ENCODE measurements around the gene COQ8A.
"Not testable (repeated sequence)": the region's sequence is repeated elsewhere in the genome, so short reads cannot be mapped to it uniquely, and the experiment has no call there.

Gene COQ8A

DNA sequence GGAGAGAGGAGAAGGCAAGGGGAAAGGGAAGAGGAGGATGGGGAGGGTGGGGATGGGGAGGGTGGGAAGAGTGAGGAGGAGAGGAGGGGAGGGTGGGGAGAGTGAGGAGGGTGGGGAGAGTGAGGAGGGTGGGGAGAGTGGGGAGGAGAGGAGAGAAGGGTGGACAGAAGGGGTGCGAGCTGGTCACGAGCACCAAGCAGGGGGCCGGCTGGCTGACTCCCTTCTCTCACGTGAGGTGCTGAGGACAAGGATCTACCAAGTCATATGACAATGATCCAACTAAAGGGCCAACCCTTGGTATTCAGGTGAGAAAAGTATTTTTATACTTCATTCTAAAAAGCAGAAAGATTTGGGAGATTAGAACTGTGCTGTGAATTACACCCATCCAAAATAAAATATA, 51.8 kb downstream of the COQ8A start:
- POLR2A ChIA-PET (ENCODE audit: low non-redundant PET) = interaction anchor here (0.6 kb wide), 1 partner anchor 350 kb away, joined by 5 read pairs; no protein-coding TSS in a partner anchor
- TF ChIP-seq, protein P1, sequence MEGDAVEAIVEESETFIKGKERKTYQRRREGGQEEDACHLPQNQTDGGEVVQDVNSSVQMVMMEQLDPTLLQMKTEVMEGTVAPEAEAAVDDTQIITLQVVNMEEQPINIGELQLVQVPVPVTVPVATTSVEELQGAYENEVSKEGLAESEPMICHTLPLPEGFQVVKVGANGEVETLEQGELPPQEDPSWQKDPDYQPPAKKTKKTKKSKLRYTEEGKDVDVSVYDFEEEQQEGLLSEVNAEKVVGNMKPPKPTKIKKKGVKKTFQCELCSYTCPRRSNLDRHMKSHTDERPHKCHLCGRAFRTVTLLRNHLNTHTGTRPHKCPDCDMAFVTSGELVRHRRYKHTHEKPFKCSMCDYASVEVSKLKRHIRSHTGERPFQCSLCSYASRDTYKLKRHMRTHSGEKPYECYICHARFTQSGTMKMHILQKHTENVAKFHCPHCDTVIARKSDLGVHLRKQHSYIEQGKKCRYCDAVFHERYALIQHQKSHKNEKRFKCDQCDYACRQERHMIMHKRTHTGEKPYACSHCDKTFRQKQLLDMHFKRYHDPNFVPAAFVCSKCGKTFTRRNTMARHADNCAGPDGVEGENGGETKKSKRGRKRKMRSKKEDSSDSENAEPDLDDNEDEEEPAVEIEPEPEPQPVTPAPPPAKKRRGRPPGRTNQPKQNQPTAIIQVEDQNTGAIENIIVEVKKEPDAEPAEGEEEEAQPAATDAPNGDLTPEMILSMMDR (conservative IDR thresholded peaks at IDR 0.05; ENCODE audit: low read depth) = no peak
- no peak for DNase-seq (ENCODE audit: low spot score)
- H3K27ac ChIP-seq = no peak overlapping the region
- CTCF ChIA-PET = no interaction called here

DNA sequence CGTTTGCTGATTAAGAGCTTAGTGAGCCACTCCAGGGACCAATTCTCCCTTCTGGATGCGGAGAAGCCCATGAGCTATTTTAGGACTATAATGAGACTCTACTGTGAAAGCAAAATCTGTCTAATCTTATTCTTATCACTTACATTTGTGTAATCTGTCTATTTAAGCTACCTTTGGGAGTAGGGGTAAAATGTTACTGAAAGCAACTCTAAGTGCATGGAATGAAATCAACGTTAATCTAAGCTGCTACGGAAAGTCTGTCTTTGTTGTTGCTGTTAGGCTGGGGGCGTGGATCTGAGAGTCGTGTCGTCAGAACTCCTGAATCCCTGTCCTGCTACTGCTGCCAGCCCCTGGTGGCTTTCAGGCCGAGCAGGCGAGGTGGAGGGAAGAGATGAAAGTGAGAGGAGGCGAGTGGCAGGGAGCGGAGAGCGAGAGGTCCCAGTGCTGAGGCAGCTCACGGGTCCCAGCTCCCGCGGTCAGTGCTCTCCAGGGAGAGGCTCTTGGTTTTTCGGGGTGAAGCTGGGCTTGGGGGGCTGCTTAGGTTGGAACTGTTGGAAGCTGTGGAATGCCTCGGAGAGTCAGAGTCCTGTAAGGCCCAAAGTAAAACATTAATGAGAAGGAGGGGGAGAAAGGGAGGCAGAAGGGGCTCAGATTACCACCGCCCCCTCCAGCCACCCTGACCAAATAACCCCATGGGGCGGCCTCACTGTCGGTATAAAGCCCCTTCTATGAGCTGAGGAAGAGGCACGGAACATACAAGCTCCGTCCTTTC, 53.9 kb downstream of the COQ8A start:
- no peak overlapping the region for H3K27ac ChIP-seq
- no peak for DNase-seq (ENCODE audit: low spot score)
- TF ChIP-seq, protein P1 (conservative IDR thresholded peaks at IDR 0.05; ENCODE audit: low read depth) = no peak
- CTCF ChIA-PET = interaction anchor here (0.5 to 0.7 kb wide), 4 partner anchors 146 to 1205 kb away, joined by 3 read pairs; no protein-coding TSS in a partner anchor
- POLR2A ChIA-PET (ENCODE audit: low non-redundant PET) = interaction anchor here (0.5 kb wide), 1 partner anchor 208 kb away, joined by 3 read pairs; no protein-coding TSS in a partner anchor

DNA sequence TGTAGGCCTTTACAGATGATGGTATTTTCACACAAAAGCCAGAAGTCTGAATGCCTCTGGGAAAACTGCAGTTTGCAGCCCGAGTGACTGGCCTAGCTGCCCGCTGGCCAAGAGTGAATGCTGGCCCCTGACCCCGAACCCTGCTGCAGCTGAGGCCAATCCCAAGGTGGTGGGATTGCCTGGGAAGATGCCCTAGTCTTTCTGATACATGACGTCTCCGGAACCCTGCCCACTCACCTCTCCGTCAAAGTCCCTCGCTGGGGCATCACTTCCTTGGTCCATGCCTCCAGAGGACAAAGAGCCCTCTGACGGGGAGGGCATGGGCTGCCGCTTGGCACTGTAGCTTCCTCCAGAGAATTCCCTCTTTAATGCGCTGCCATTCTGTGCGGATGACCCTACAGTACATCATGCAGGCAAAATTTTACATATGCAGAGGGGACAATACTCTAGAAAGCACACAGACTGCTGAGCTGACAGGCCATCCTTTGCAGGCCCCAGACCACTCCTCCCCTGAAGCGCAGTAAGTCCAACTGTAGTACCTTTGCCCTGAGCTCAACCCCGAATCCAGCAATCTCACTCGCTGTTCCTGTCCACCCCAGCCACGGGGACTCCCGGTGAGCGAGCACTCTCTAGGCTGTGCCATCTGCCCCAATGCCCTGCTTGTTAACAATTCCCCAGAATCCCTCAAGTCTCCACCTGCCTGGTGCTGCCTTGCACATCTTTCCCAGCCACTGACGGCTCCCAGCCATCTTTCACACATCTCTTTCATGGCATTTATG, 54.7 kb downstream of the COQ8A start:
- TF ChIP-seq, protein P1 (conservative IDR thresholded peaks at IDR 0.05; ENCODE audit: low read depth) = no peak
- no peak overlapping the region for H3K27ac ChIP-seq
- CTCF ChIA-PET = interaction anchor here (0.6 kb wide), 1 partner anchor 1206 kb away, joined by 3 read pairs; no protein-coding TSS in a partner anchor
- no peak for DNase-seq (ENCODE audit: low spot score)
- POLR2A ChIA-PET (ENCODE audit: low non-redundant PET) = no interaction called here

DNA sequence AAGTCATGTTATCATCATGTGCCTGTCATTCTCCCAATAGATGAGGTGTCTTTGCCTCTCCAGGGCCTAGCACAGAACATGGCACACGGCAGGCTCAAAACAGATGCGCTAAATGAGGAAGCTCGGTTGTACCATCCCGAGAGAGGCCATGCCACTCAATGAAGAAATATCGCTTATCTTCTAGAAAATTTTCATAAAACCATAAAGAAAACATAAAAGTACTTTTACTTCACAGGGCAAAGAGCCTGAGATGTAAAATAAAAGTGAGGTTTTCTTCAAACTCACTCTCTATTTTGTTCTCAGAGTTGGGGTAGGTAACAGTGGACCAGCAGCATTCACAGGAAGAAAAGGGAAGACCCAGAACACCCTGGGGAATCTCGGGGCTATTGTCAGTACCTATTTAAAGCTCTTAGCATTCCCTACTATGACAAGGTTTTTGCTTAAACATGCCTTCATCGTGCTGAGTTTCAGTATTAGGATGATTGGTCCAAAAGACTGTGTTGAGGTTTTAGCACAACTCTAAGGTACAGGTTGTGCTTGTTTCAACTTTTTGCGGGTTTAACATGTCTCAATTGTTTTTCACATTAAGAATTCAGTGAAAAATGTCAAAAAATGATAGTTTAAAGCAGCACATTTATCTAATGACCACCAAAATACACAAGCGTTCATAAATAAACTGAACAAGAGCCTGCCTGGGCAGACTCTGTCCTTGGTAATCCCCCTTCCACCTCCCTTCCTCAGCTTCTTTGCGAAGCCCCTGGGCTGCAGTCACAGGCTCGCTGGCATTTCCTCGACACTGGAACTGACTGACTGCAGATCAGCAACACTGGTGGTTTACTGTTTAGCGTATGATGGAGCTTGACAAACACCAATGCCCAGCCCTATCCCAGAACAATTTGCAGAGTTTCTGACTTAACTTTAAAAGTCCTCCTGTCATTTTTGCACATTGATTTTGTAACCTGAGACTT, 55.6 kb downstream of the COQ8A start:
- TF ChIP-seq, protein P1 (conservative IDR thresholded peaks at IDR 0.05; ENCODE audit: low read depth) = no peak
- POLR2A ChIA-PET (ENCODE audit: low non-redundant PET) = no interaction called here
- no peak overlapping the region for H3K27ac ChIP-seq
- CTCF ChIA-PET = no interaction called here
- DNase-seq (ENCODE audit: low spot score) = no peak

DNA sequence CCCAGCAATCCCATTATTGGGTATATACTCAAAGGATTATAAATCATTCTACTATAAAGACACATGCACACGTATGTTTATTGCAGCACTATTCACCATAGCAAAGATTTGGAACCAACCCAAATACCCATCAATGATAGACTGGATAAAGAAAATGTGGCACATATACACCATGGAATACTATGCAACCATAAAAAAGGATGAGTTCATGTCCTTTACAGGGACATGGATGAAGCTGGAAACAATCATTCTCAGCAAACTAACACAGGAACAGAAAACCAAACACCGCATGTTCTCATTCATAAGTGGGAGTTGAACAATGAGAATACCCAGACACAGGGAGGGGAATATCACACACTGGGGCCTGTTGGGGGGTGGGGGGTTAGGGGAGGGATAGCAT, 59.5 kb downstream of the COQ8A start:
- DNase-seq (ENCODE audit: low spot score); CTCF ChIA-PET; H3K27ac ChIP-seq; POLR2A ChIA-PET (ENCODE audit: low non-redundant PET): not testable (repeated sequence)

DNA sequence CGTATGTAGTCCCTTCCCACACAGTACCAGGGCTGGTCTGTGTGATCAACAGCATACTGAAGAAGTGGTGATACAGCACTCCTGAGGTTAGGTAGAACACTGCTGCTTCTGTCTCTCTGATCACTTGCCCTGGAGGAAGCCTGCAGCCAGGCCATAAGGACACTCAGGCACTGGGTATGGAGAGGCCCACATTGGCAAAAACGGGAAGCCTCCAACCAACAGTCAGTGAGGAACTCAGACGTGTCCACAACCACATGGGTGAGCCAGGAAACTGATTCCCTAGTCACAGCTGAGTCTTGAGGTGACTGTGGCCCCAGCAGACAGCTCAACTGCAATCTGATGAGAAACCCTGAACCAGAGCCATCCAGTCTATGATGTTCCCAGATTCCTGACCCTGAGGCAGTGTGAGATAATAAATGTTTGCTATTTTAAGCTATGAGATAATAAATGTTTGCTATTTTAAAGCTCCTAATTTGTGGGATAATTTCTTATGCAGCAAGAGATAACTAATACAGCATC, 62.5 kb downstream of the COQ8A start:
- ChIA-PET POLR2A (ENCODE audit: low non-redundant PET) (no interaction called here), CTCF (interaction anchor here (0.7 kb wide), 1 partner anchor 9 kb away, joined by 3 read pairs; no protein-coding TSS in a partner anchor)
- no peak overlapping the region for H3K27ac ChIP-seq
- DNase-seq (ENCODE audit: low spot score) = no peak
- TF ChIP-seq, protein P1 (conservative IDR thresholded peaks at IDR 0.05; ENCODE audit: low read depth) = no peak

All from RWPE1 (cell line).